ENCODE measurements around the gene RPL22.

DNA sequence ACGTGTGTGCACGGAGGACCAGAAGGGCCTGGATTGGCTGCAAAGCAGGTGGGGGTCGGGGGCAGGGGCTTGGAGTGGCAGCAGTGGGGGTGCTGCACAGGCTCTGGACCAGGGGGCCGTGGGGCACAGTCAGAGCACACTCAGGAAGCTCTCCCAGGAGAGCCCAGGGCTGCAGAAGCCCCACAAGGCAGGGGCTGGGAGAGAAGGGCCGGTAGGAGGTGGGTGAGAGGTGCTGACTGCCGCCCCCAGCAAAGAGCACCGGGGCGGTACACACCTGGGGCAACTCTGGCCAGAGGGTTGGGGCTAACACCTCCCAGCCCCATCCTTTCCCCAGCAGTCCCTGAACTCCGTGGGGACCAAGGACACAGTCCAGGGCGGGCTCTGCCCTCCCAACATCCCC is 33.2 kb downstream of the RPL22 start:
- TF ChIP-seq, protein P1, sequence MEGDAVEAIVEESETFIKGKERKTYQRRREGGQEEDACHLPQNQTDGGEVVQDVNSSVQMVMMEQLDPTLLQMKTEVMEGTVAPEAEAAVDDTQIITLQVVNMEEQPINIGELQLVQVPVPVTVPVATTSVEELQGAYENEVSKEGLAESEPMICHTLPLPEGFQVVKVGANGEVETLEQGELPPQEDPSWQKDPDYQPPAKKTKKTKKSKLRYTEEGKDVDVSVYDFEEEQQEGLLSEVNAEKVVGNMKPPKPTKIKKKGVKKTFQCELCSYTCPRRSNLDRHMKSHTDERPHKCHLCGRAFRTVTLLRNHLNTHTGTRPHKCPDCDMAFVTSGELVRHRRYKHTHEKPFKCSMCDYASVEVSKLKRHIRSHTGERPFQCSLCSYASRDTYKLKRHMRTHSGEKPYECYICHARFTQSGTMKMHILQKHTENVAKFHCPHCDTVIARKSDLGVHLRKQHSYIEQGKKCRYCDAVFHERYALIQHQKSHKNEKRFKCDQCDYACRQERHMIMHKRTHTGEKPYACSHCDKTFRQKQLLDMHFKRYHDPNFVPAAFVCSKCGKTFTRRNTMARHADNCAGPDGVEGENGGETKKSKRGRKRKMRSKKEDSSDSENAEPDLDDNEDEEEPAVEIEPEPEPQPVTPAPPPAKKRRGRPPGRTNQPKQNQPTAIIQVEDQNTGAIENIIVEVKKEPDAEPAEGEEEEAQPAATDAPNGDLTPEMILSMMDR (IDR thresholded peaks at IDR 0.05; ENCODE audit: control extremely low read depth in 1 of 3, insufficient read depth in 1 of 3, low read depth in 1 of 3, low read length in 3 of 3): no peak
- TF ChIP-seq POLR2A (IDR thresholded peaks at IDR 0.05; ENCODE audit: control extremely low read depth in 1 of 2, low read depth in 2 of 2, low read length in 2 of 2) (no peak), EGR1 (IDR thresholded peaks at IDR 0.05; ENCODE audit: borderline replicate concordance, low read depth, low read length) (no peak), EZH2 (IDR thresholded peaks at IDR 0.05; ENCODE audit: low read depth, low read length, severe bottlenecking) (no peak), SP1 (IDR thresholded peaks at IDR 0.05; ENCODE audit: low read depth, low read length) (no peak), POLR2AphosphoS5 (IDR thresholded peaks at IDR 0.05; ENCODE audit: low read depth, low read length) (no peak), EP300 (IDR thresholded peaks at IDR 0.05; ENCODE audit: borderline replicate concordance in 1 of 2, low read depth in 2 of 2, low read length in 2 of 2) (no peak), MAFK (IDR thresholded peaks at IDR 0.05; ENCODE audit: low read depth, low read length) (no peak), CREB1 (IDR thresholded peaks at IDR 0.05) (no peak), SP2 (IDR thresholded peaks at IDR 0.05; ENCODE audit: low read length) (no peak), CEBPB (IDR thresholded peaks at IDR 0.05; ENCODE audit: low read depth, low read length) (no peak)
- TF ChIP-seq, protein P2, sequence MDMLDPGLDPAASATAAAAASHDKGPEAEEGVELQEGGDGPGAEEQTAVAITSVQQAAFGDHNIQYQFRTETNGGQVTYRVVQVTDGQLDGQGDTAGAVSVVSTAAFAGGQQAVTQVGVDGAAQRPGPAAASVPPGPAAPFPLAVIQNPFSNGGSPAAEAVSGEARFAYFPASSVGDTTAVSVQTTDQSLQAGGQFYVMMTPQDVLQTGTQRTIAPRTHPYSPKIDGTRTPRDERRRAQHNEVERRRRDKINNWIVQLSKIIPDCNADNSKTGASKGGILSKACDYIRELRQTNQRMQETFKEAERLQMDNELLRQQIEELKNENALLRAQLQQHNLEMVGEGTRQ (IDR thresholded peaks at IDR 0.05; ENCODE audit: low read length): no peak
